ENCODE measurements around the gene ZBTB33.

DNA sequence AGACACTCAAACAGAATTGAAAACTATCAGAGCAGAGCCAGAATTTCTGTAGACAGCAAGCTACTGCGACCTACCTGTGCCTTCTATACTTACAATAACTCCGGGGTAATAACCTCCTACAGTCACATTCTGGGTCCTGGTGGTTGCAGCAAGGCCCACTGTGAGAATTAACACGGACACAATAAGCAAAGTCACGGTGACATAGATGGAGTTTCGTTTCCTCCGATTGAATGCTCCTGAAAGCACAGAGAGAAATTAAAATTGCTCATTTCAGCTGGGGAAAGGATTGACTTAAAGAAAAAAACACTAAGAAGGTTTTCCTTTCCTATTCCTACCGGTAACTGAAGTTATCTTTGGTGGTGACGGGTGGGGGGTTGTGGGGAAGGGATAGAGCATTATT is 53.6 kb downstream of the ZBTB33 start:
- TF ChIP-seq, protein P1, sequence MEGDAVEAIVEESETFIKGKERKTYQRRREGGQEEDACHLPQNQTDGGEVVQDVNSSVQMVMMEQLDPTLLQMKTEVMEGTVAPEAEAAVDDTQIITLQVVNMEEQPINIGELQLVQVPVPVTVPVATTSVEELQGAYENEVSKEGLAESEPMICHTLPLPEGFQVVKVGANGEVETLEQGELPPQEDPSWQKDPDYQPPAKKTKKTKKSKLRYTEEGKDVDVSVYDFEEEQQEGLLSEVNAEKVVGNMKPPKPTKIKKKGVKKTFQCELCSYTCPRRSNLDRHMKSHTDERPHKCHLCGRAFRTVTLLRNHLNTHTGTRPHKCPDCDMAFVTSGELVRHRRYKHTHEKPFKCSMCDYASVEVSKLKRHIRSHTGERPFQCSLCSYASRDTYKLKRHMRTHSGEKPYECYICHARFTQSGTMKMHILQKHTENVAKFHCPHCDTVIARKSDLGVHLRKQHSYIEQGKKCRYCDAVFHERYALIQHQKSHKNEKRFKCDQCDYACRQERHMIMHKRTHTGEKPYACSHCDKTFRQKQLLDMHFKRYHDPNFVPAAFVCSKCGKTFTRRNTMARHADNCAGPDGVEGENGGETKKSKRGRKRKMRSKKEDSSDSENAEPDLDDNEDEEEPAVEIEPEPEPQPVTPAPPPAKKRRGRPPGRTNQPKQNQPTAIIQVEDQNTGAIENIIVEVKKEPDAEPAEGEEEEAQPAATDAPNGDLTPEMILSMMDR (IDR thresholded peaks at IDR 0.05): no peak
- no peak for TF ChIP-seq POLR2A (IDR thresholded peaks at IDR 0.05)
- no peak for TF ChIP-seq POLR2AphosphoS5 (IDR thresholded peaks at IDR 0.05)
